GM10248 (cell line): Measurements from ENCODE around the gene RFX4.

Source experiments
- CTCF ChIA-PET: fragments of 300-600 bp; sonication (Branson Sonifier 250); formaldehyde crosslinking; extraction: SDS; loops from one replicate; lab custom pipeline; 2021; ENCODE audit warnings: antibody characterized with exemption; lab: Yijun Ruan, JAX
- POLR2A ChIA-PET: fragments of 350-650 bp; sonication (Branson Sonifier 250); formaldehyde crosslinking; extraction: SDS; loops from one replicate; lab custom pipeline; 2020; ENCODE audit warnings: antibody characterized with exemption; lab: Yijun Ruan, JAX
- DNase-seq: peaks from one replicate; pipeline ENCODE4 v3.0.0; 2012; ENCODE audit errors: extremely low spot score
- CTCF ChIP-seq: IDR thresholded peaks from 2 replicates; pipeline ENCODE4 v1.5.1; 2012; ENCODE audit warnings: mild to moderate bottlenecking, low read depth; ENCODE audit errors: extremely low read depth, missing control alignments, control extremely low read depth

Gene RFX4

GRCh38 chr12:106584104-106585064, 1.6 kb downstream of the RFX4 start:
- CTCF ChIA-PET: no interaction called here
- POLR2A ChIA-PET: no interaction called here
- no peak for TF ChIP-seq CTCF
- no peak for DNase-seq

DNA sequence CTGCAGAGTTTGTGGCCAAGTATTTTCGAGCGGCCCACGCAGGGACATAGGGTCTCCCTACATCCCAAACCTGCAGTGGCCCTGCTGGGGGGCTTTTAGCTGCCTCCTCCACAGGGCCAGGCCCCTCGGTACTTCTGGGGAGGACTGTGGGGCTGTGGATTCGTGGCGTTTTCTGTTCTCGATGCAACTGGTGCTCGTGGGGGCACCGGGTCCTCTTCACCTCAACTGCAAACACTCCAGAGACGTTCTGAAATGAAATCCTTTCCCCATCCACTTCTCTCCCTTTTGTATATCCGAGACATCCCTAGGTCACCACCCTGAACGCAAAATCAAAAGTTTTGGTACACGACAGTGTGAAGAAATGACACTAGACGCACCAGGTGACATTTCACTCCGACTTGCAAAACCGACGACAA, 2.3 kb downstream of the RFX4 start:
- ChIA-PET POLR2A (no interaction called here), CTCF (no interaction called here)
- DNase-seq: no peak
- no peak for TF ChIP-seq CTCF

GRCh38 chr12:106585521-106586277, 2.9 kb downstream of the RFX4 start:
- no peak for DNase-seq

DNA sequence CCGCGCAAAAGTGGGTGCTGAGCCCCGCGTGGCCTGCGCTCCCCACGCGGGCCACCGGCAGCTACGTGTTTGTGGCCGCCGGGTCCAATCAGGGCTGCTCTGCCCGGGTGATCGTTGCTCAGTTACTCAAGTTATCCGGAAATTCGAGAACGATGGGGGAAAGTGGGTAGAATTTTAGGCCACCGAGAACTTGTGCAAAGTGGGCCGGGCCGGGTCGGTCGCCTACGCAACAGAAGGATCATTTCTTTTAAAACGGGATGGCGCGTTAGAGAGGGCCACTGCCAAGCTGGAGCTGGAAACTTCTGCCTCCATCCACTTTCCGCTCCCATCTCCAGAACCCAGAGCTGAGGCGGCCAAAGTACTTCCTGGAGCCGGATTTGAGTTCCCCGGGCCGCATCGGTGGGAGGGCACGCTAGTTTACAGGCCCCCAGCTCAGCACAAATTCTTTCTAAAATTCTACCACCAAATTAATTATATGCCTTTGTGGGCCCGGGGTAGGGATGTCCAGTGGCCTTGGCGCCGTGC, 3.5 kb downstream of the RFX4 start:
- ChIA-PET CTCF (no interaction called here), POLR2A (no interaction called here)
- no peak for DNase-seq
- no peak for TF ChIP-seq CTCF

More at GRCh38 chr12:106585521-106586277, 2.9 kb downstream of the RFX4 start:
- CTCF ChIA-PET: no interaction called here
- POLR2A ChIA-PET: no interaction called here
- TF ChIP-seq CTCF: no peak

- ChIA-PET CTCF (no interaction called here), POLR2A (no interaction called here)
- DNase-seq: no peak
- TF ChIP-seq CTCF: no peak
Observed at GRCh38 chr12:106586803-106587684, 4.2 kb downstream of the RFX4 start.
